Epithelial cell of proximal tubule (primary cell): ENCODE data around the gene TM2D3. TPM values are rescaled to one million over a fixed set of nuclear protein-coding genes. Genes with fewer than 3 reads are reported as not detected.

ENCODE experiments used
- DNase-seq: peaks from one replicate; pipeline ENCODE4 v3.0.0-alpha.2; 2011; ENCODE audit warnings: low read depth
- H3K4me3 ChIP-seq: 2 replicates; pipeline ENCODE4 v1.5.1; 2011; ENCODE audit warnings: low read depth, mild to moderate bottlenecking, low read length
- total RNA-seq: library from RNA; depleted of rRNA; stranded (reverse); fragments of >200 nt; gene quantifications from 2 replicates; pipeline ENCODE4 v1.2.3, GENCODE V29; 2015
- TF ChIP-seq, protein P1 (sequence below): conservative IDR thresholded peaks from 2 replicates; pipeline ENCODE4 v1.5.1; 2012; ENCODE audit warnings: low read depth, mild to moderate bottlenecking, low read length

TM2D3 gene
- total RNA-seq, 1 donor from 2014 or later: 22.3 TPM

DNA sequence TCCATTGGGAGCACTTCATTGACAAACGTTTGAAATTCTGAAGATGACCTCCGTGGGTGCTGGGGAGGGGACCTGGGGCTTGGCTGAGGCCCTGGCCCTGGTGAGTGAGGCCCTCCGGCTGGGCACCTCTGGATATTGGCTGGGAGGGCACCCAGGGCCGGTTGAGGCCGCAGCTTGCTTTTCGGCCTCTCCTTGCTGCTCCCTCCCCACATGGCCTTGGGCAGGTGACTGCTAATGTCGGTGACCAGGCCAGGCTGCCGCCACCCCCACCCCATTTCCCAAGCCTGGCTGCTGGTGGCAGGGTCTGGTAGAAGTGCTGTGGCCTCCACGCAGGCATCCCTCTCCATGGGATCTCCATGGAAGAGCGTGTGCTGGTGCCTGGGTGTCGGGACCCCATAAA lies 39.5 kb downstream of the TM2D3 start:
- no peak for DNase-seq
- TF ChIP-seq, protein P1, sequence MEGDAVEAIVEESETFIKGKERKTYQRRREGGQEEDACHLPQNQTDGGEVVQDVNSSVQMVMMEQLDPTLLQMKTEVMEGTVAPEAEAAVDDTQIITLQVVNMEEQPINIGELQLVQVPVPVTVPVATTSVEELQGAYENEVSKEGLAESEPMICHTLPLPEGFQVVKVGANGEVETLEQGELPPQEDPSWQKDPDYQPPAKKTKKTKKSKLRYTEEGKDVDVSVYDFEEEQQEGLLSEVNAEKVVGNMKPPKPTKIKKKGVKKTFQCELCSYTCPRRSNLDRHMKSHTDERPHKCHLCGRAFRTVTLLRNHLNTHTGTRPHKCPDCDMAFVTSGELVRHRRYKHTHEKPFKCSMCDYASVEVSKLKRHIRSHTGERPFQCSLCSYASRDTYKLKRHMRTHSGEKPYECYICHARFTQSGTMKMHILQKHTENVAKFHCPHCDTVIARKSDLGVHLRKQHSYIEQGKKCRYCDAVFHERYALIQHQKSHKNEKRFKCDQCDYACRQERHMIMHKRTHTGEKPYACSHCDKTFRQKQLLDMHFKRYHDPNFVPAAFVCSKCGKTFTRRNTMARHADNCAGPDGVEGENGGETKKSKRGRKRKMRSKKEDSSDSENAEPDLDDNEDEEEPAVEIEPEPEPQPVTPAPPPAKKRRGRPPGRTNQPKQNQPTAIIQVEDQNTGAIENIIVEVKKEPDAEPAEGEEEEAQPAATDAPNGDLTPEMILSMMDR: no peak
- H3K4me3 ChIP-seq: no peak overlapping the region

DNA sequence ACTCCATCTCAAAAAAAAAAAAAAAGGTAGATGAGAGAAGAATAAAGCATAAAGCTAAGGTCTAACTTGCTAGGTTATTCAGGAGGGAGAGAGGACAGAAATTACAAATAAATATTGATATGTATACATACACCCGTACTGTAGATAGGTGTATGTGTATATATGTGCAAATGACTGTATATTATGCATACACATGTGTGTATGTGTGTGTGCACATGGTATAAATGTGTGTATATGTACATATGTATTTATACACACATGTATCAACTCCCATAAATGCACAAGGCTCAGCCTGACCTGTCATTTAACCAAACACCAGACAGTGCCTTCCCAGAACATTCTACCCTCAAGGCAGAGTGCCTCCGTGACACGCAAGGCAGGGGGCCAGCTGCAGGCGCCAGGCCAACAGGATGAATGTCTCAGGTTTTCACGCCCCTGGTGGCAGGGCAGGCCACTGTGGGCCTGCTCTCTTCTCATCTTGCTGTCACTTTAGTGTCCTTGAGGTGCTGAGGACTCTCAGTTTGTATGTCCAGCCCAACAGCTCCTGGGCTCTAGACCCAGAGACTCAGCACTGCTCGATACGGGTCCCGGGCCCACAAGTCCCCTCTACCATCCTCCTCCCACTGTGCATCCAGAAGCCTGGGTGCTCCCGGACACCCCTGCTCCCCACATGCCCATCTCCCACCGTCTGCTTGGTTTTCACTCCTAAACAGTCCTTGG lies 40.4 kb downstream of the TM2D3 start:
- TF ChIP-seq, protein P1: no peak
- DNase-seq: no peak
- no peak overlapping the region for H3K4me3 ChIP-seq

DNA sequence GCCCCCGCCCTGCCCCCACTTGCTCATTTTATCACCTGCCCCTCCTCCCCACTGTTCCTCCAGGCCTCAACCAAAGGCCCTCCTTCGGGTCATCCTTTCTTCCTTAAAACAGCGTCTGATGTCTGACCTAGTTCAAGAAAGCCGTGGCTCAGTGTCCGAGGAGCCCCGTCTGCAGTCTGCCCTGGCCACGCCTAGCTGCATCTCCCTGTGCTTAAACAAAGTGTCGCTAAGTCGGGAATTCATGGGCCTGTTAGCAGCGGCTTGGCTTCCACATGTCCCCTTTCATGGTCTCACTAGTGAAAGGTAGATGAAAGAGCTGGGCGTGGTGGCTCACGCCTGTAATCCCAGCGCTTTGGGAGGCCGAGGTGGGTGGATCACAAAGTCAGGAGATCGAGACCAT lies 41.2 kb downstream of the TM2D3 start:
- DNase-seq: no peak
- TF ChIP-seq, protein P1: no peak
- H3K4me3 ChIP-seq: no peak overlapping the region

DNA sequence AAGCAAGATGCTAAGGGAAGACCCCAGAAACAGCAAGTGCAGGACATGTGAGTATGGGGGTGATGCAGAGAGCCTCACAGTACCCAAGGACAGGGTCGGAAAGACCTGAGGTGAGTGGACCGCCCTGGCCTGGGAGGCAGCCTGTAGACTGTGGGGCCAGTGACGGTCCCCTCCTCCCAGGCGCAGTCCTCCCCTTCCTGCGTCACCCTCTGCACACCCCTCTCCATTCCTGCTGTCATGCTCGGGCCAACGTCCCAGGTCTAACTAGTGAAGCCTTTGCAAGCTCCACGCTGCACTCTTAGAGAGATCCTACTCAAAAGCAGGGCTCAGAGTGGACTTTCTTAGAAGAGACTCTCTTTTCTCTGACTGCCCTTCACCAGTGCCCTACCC lies 41.6 kb downstream of the TM2D3 start:
- TF ChIP-seq, protein P1: no peak
- no peak for DNase-seq
- no peak overlapping the region for H3K4me3 ChIP-seq

DNA sequence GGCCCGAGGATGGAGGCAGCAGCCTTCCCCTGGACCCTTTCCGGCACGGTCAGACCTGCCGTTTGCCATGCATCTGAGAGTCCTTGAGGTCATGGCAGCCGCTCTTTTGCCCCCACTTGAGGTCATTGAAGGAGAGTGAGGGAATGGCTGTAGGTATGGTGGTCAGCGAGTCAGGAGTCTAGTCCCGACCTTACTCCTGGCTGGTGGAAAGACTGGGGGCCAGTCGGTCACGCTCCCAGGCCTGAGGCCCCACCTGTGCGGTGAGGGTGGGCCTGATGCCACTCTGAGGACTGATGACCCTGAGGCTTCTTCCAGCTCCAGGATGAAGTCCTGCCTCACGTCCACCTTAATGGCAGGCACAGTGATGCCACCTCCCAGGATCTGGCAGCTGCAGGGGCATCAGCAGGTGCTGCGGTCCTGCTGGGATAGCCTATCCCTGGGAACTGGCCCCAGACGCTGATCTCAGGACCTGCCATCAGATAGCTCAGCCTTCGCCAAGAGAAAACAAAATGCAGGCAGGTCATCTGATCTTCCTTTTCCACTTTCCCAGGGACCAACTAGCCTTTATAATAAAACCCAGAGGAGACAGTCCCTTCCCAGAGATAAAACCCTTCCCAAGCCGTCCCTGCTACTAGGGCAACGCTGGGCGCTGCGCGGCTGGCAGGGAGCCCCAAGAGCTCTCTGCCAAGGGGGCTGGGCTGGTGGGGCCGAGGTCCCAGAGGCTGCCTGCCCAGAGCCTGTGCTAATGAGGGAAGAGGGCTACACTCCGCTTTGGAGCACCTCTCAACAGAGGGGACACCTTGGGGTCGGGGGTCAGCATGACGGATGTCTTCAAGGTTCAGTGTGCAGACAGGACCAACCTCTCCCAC lies 42.2 kb downstream of the TM2D3 start:
- DNase-seq: no peak
- H3K4me3 ChIP-seq: no peak overlapping the region
- TF ChIP-seq, protein P1: no peak

DNA sequence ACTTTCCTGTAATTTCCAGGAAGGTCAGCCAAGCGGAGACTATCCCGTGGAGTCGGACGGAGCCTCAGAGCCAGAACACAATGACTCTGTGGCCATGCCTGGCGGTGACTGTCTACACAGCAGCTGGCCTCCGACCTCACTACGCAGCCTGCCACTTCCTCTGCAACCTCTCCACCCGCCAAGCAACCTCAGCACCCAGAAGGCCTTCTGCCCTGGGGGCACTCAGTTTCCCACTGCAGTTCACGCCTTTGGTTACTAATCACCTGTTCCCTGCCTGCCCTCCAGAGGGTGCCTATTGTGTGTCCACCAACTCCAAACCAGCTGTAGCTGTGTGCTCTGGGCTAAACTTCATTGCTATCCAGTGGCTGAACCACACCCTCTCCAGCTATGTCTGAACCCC lies 44.0 kb downstream of the TM2D3 start:
- no peak for DNase-seq
- TF ChIP-seq, protein P1: no peak
- no peak overlapping the region for H3K4me3 ChIP-seq
